ENCODE results near the gene FAM168B. TPM values are rescaled to one million over a fixed set of nuclear protein-coding genes. Genes with fewer than 3 reads are reported as not detected.
A peak's percentile ranks its signal among the peaks of the same experiment; 100 is the strongest.

The FAM168B gene
- total RNA-seq, 4 donors from 2014 or later: 77.7 to 88.7 (median 79.8) TPM

- H3K4me3 ChIP-seq: no peak overlapping the region
- peaks cover 0 to 58% (median 0%) of the 10 kb centered on the region in 3 donors for H3K36me3 ChIP-seq
- H3K4me1 ChIP-seq: peaks cover 10 to 44% (median 10%) of the 10 kb centered on the region in 3 donors
- TF ChIP-seq CTCF (IDR thresholded peaks at IDR 0.05): no peak
- TF ChIP-seq POLR2A (IDR thresholded peaks at IDR 0.05): no peak
- H3K27me3 ChIP-seq: peaks cover 0 to 36% (median 0%) of the 10 kb centered on the region in 4 donors
- no peak for DNase-seq
- no peak overlapping the region for H3K27ac ChIP-seq
- WGBS, 2 donors: 40 to 66% methylated on average over 2 to 6 of the region's 6 CpGs
- H3K9me3 ChIP-seq: no peaks in the 10 kb centered on the region
- intact Hi-C loops (cut with DNase I): no loop called here
These were observed 55.6 kb downstream of the FAM168B start for GRCh38 chr2:131037398-131038257.

GRCh38 chr2:131036696-131037397 lies 56.4 kb downstream of the FAM168B start:
- intact Hi-C loops (cut with DNase I): no loop called here
- DNase-seq: no peak
- no peaks in the 10 kb centered on the region for H3K9me3 ChIP-seq

GRCh38 chr2:131036269-131036668 lies 57.0 kb downstream of the FAM168B start:
- Histone ChIP-seq H3K9me3 (no peaks in the 10 kb centered on the region), H3K4me1 (peaks cover 10 to 30% (median 10%) of the 10 kb centered on the region in 3 donors), H3K27me3 (peaks cover 0 to 36% (median 0%) of the 10 kb centered on the region in 4 donors), H3K27ac (no peak overlapping the region), H3K36me3 (peaks cover 0 to 45% (median 0%) of the 10 kb centered on the region in 3 donors), H3K4me3 (no peak overlapping the region)
- intact Hi-C loops (cut with DNase I): no loop called here
- TF ChIP-seq POLR2A (IDR thresholded peaks at IDR 0.05) (no peak), CTCF (IDR thresholded peaks at IDR 0.05) (no peak)
- no peak for DNase-seq
- 69 to 75% methylated on average over 3 to 5 of the region's 6 CpGs for WGBS, 2 donors

More at GRCh38 chr2:131036696-131037397, 56.4 kb downstream of the FAM168B start:
- no peak for TF ChIP-seq POLR2A (IDR thresholded peaks at IDR 0.05)
- no peak for TF ChIP-seq CTCF (IDR thresholded peaks at IDR 0.05)
- Histone ChIP-seq H3K27me3 (peaks cover 0 to 36% (median 0%) of the 10 kb centered on the region in 4 donors), H3K36me3 (peaks cover 0 to 51% (median 0%) of the 10 kb centered on the region in 3 donors), H3K4me1 (peaks cover 10 to 36% (median 10%) of the 10 kb centered on the region in 3 donors), H3K4me3 (no peak overlapping the region), H3K27ac (no peak overlapping the region)
- 89 to 96% methylated on average over 3 to 5 of the region's 11 CpGs for WGBS, 2 donors

- intact Hi-C loops (cut with DNase I): no loop called here
- WGBS, 2 donors: 59 to 90% methylated on average over 2 to 5 of the region's 10 CpGs
- peak overlapping the region in 3 of 4 donors; percentile 33 to 64 (median 46) for H3K4me3 ChIP-seq
- H3K27me3 ChIP-seq: peaks cover 0 to 36% (median 0%) of the 10 kb centered on the region in 4 donors
- no peak overlapping the region for H3K27ac ChIP-seq
- peaks cover 0 to 41% (median 0%) of the 10 kb centered on the region in 3 donors for H3K36me3 ChIP-seq
- no peaks in the 10 kb centered on the region for H3K9me3 ChIP-seq
- DNase-seq: no peak
- H3K4me1 ChIP-seq: peaks cover 10 to 27% (median 10%) of the 10 kb centered on the region in 3 donors
- TF ChIP-seq CTCF (IDR thresholded peaks at IDR 0.05) (no peak), POLR2A (IDR thresholded peaks at IDR 0.05) (no peak)
These were observed 57.4 kb downstream of the FAM168B start for GRCh38 chr2:131035826-131036231.
